K562 (cell line): ENCODE data around the gene DHRS3. TPM values are rescaled to one million over a fixed set of nuclear protein-coding genes. Genes with fewer than 3 reads are reported as not detected.

ENCODE experiments used
- ARID4B ChIP-seq: sonication (generic); formaldehyde crosslinking; IDR thresholded peaks from 2 replicates; pipeline ENCODE4 v1.8.0; 2022; ENCODE audit warnings: mild to moderate bottlenecking, missing genetic modification reagents
- BCOR ChIP-seq: fragments of 450-650 bp; IDR thresholded peaks from 2 replicates; pipeline ENCODE4 v1.6.1; 2016
- CBX5 ChIP-seq: IDR thresholded peaks from 2 replicates; pipeline ENCODE4 v1.6.1; 2014; ENCODE audit warnings: low read depth, borderline replicate concordance
- CREB3 ChIP-seq: fragments of 450-650 bp; conservative IDR thresholded peaks from 2 replicates; pipeline ENCODE4 v1.6.1; 2016; ENCODE audit warnings: missing genetic modification characterization, low read depth, mild to moderate bottlenecking, missing compliant biosample characterization, moderate library complexity
- E2F6 ChIP-seq, 2 experiments: IDR thresholded peaks; 2 replicates each; pipeline ENCODE4 v1.6.1; 2011; ENCODE audit warnings: borderline replicate concordance in 1 of 2, control low read depth in 1 of 2, low read depth in 1 of 2, low read length in 1 of 2, mild to moderate bottlenecking in 1 of 2, mixed read lengths in 1 of 2, moderate library complexity in 1 of 2; ENCODE audit not compliant: insufficient read depth in 1 of 2, insufficient read length in 1 of 2, poor library complexity in 1 of 2, severe bottlenecking in 1 of 2; ENCODE audit errors: extremely low read depth in 1 of 2
- KLF6 ChIP-seq: fragments of 250-450 bp; sonication (Bioruptor Pico); IDR thresholded peaks from 2 replicates; pipeline ENCODE4 v1.4.0; 2020; ENCODE audit warnings: mild to moderate bottlenecking, moderate library complexity, borderline replicate concordance
- LCOR ChIP-seq: sonication (generic); formaldehyde crosslinking; IDR thresholded peaks from 2 replicates; pipeline ENCODE4 v1.8.0; 2022; ENCODE audit warnings: mild to moderate bottlenecking, missing genetic modification reagents
- MAFG ChIP-seq: fragments of 450-650 bp; conservative IDR thresholded peaks from 2 replicates; pipeline ENCODE4 v1.6.1; 2016; ENCODE audit warnings: missing genetic modification characterization, missing compliant biosample characterization
- STAT5B ChIP-seq: fragments of 250-450 bp; sonication (Bioruptor Pico); IDR thresholded peaks from 2 replicates; pipeline ENCODE4 v1.8.0; 2021; ENCODE audit warnings: mild to moderate bottlenecking, inconsistent platforms
- TEAD1 ChIP-seq, 2 experiments: fragments of 450-650 bp in 1 of 2; sonication (generic) in 1 of 2; formaldehyde crosslinking; IDR thresholded peaks; 2 replicates each; pipeline versions ENCODE4 v1.4.0 to v1.8.0; 2020 to 2022; ENCODE audit warnings: mild to moderate bottlenecking in 2 of 2, missing genetic modification reagents in 1 of 2
- TFAP4 ChIP-seq: sonication (generic); formaldehyde crosslinking; IDR thresholded peaks from 2 replicates; pipeline ENCODE4 v1.8.0; 2022; ENCODE audit warnings: missing genetic modification reagents, mild to moderate bottlenecking, moderate library complexity, borderline replicate concordance
- ZBTB2 ChIP-seq: fragments of 450-650 bp; IDR thresholded peaks from 2 replicates; pipeline ENCODE4 v1.6.1; 2016; ENCODE audit warnings: antibody characterized with exemption
- ZC3H8 ChIP-seq: fragments of 450-650 bp; IDR thresholded peaks from 2 replicates; pipeline ENCODE4 v1.6.1; 2017
- ZNF24 ChIP-seq: fragments of 450-650 bp; IDR thresholded peaks from 2 replicates; pipeline ENCODE4 v1.6.1; 2016
- ZNF551 ChIP-seq: fragments of 250-450 bp; sonication (Bioruptor Pico); IDR thresholded peaks from 2 replicates; pipeline ENCODE4 v1.5.0; 2021; ENCODE audit warnings: mild to moderate bottlenecking, moderate library complexity
- ZNF644 ChIP-seq: fragments of 200-800 bp; sonication (Bioruptor generic); IDR thresholded peaks from 2 replicates; pipeline ENCODE4 v1.6.1; 2016; ENCODE audit warnings: low read depth, missing genetic modification characterization, missing compliant biosample characterization
- ZNF668 ChIP-seq: fragments of 250-450 bp; sonication (Bioruptor Pico); IDR thresholded peaks from 2 replicates; pipeline ENCODE4 v1.8.0; 2022; ENCODE audit warnings: mild to moderate bottlenecking, inconsistent platforms
- polyA plus RNA-seq, 8 experiments: library from polyadenylated mRNA; depleted of rRNA in 4 of 8; stranded (reverse) in 5 of 8; unstranded in 3 of 8; fragments of >200 nt; fragmentation: Nextera tagmentation in 2 of 8; fragmentation: Illumina TruSeq in 1 of 8; extraction: Ambion mirVana in 2 of 8; extraction: Trizol in 1 of 8; gene quantifications; 2 replicates each; pipeline versions ENCODE4 v1.2.1 to v1.2.3, GENCODE V29; 2011 to 2014; ENCODE audit warnings: inconsistent platforms in 1 of 8, missing spikeins in 1 of 8
- total RNA-seq, 7 experiments: library from RNA; depleted of rRNA in 6 of 7; stranded (reverse); fragments of >200 nt in 6 of 7; fragmentation: Illumina TruSeq in 2 of 7; extraction: Trizol in 2 of 7; gene quantifications; 2 replicates each; pipeline versions ENCODE4 v1.2.1 to v1.2.3, GENCODE V29; 2011 to 2021; ENCODE audit warnings: low replicate concordance in 1 of 7

The DHRS3 gene
- total and polyA plus RNA-seq, 9 of the 15 experiments (the other 6 are each of a cell fraction or from before 2014, with no cell fraction given), result 21.0 to 116 (median 58.7) TPM

- TF ChIP-seq ARID4B (peak; percentile 47; the same call in 1 of the 2 replicates), CBX5 (0 out of 2 replicates have a peak, but pooled peaks have one; percentile 19), BCOR (peak; percentile 76), MAFG (tag) (no peak), E2F6 (IDR thresholded peaks at IDR 0.05; ENCODE audit: borderline replicate concordance in 1 of 2, extremely low read depth in 1 of 2, insufficient read depth in 1 of 2, insufficient read length in 1 of 2, low read depth in 1 of 2, low read length in 1 of 2, poor library complexity in 1 of 2, severe bottlenecking in 1 of 2) (peak in 1 of 2 experiments; percentile 27), TFAP4 (CRISPR knock-in tag) (peak; percentile 61; the same call in 1 of the 2 replicates), LCOR (CRISPR knock-in tag) (peak; percentile 93), TEAD1 (CRISPR knock-in tag; IDR thresholded peaks at IDR 0.05) (0 out of 4 replicates have a peak, but pooled peaks of 1 of the 2 experiments have one; percentile 31), ZNF24 (peak; percentile 24; the same call in 1 of the 2 replicates), ZNF668 (CRISPR knock-in tag) (peak; percentile 19; the same call in 1 of the 2 replicates), ZNF551 (CRISPR knock-in tag) (no peak), STAT5B (CRISPR knock-in tag) (no peak), ZNF644 (tag) (peak; percentile 41), CREB3 (peak; percentile 68; the same call in 1 of the 2 replicates), ZBTB2 (0 out of 2 replicates have a peak, but pooled peaks have one; percentile 29), ZC3H8 (no peak), KLF6 (peak; percentile 36; the same call in 1 of the 2 replicates)
These were observed 89.8 kb downstream of the DHRS3 start (continued) for GRCh38 chr1:12528021-12528852.
